Endothelial cell of umbilical vein (primary cell): ENCODE measurements around the gene GUK1. TPM values are rescaled to one million over a fixed set of nuclear protein-coding genes. Genes with fewer than 3 reads are reported as not detected.

Source experiments
- BruUV-seq: library from RNA; stranded (reverse); fragments of 400-500 nt; replicated peaks from 2 replicates; lab custom pipeline; 2021; lab: Mats Ljungman, UMichigan
- CTCF ChIA-PET: fragments of 300-600, 350-600 bp; sonication (Branson Sonifier 250); formaldehyde crosslinking; loops from one replicate; lab custom pipeline; 2021; ENCODE audit warnings: antibody characterized with exemption, inconsistent platforms; lab: Charles Lee
- POLR2A ChIA-PET: fragments of 300-600, 350-600 bp; sonication (Branson Sonifier 250); formaldehyde crosslinking; loops from one replicate; lab custom pipeline; 2021; ENCODE audit warnings: antibody characterized with exemption, inconsistent platforms; lab: Charles Lee
- DNase-seq: peaks from one replicate; pipeline ENCODE4 v3.0.0-alpha.2; 2011; ENCODE audit warnings: low read depth, low spot score
- FAIRE-seq: peaks from 2 replicates; lab custom pipeline; 2011; peaks lifted over from hg19 to GRCh38; lab: Jason Lieb, UNC
- H2AFZ ChIP-seq: 2 replicates; pipeline ENCODE4 v1.6.0; 2012; ENCODE audit warnings: low read depth, low read length, control low read depth, inconsistent platforms
- H3K27ac ChIP-seq: 2 replicates; pipeline ENCODE4 v1.5.1; 2011; ENCODE audit warnings: low read depth, mild to moderate bottlenecking, control low read depth, low read length, moderate library complexity; ENCODE audit not compliant: insufficient read depth
- H3K27me3 ChIP-seq, 2 experiments: 2 replicates each; pipeline versions ENCODE4 v1.6.0 to v1.6.1; 2011; ENCODE audit warnings: low read length in 2 of 2, mixed read lengths in 1 of 2; ENCODE audit not compliant: control insufficient read depth in 2 of 2, insufficient read depth in 2 of 2
- H3K36me3 ChIP-seq, 2 experiments: 2 replicates in 1 of 2; 3 replicates in 1 of 2; pipeline ENCODE4 v1.5.1; 2011; ENCODE audit warnings: low read length in 2 of 2, mild to moderate bottlenecking in 1 of 2, moderate library complexity in 1 of 2; ENCODE audit not compliant: control insufficient read depth in 2 of 2, insufficient read depth in 2 of 2; ENCODE audit errors: extremely low read depth in 1 of 2
- H3K4me1 ChIP-seq: 3 replicates; pipeline ENCODE4 v1.5.1; 2011; ENCODE audit warnings: mild to moderate bottlenecking, low read length; ENCODE audit not compliant: control insufficient read depth, insufficient read depth; ENCODE audit errors: extremely low read depth
- H3K4me2 ChIP-seq: 2 replicates; pipeline ENCODE4 v1.6.1; 2011; ENCODE audit warnings: low read length, control low read depth, mixed read lengths; ENCODE audit not compliant: insufficient read depth
- H3K4me3 ChIP-seq, 3 experiments: fragments of 200-600 bp in 1 of 3; sonication (generic), shearing (Covaris generic) in 1 of 3; replicated peaks in 1 of 3; 2 replicates each; pipeline ENCODE4 v1.5.1; 2011 to 2016; ENCODE audit warnings: control low read depth in 3 of 3, low read length in 3 of 3, mild to moderate bottlenecking in 2 of 3, inconsistent platforms in 1 of 3, low read depth in 1 of 3, moderate library complexity in 1 of 3; ENCODE audit not compliant: insufficient read depth in 1 of 3
- H3K79me2 ChIP-seq: 2 replicates; pipeline ENCODE4 v1.6.0; 2012; ENCODE audit warnings: low read length, inconsistent platforms; ENCODE audit not compliant: control insufficient read depth, insufficient read depth
- H3K9ac ChIP-seq: replicated peaks from 2 replicates; pipeline ENCODE3; 2011; ENCODE audit warnings: low read length, control low read depth; ENCODE audit not compliant: insufficient read depth; ENCODE audit errors: extremely low read depth
- H3K9me1 ChIP-seq: replicated peaks from 3 replicates; pipeline ENCODE4 v1.6.0; 2011; ENCODE audit warnings: mild to moderate bottlenecking, low read length; ENCODE audit not compliant: control insufficient read depth, insufficient read depth; ENCODE audit errors: extremely low read depth
- H3K9me3 ChIP-seq: replicated peaks from 2 replicates; pipeline ENCODE4 v1.5.1; 2012; ENCODE audit warnings: low read length, inconsistent platforms; ENCODE audit not compliant: control insufficient read depth, insufficient read depth
- H4K20me1 ChIP-seq: replicated peaks from 2 replicates; pipeline ENCODE3; 2011; ENCODE audit warnings: mild to moderate bottlenecking, low read length; ENCODE audit not compliant: control insufficient read depth, insufficient read depth; ENCODE audit errors: extremely low read depth
- EZH2 ChIP-seq: IDR thresholded peaks from 2 replicates; pipeline ENCODE4 v1.6.1; 2012; ENCODE audit warnings: borderline replicate concordance, low read depth, mild to moderate bottlenecking, moderate library complexity, low read length, inconsistent platforms; ENCODE audit not compliant: severe bottlenecking
- FOS ChIP-seq: IDR thresholded peaks from 2 replicates; pipeline ENCODE4 v1.6.1; 2011; ENCODE audit warnings: mild to moderate bottlenecking, low read length, moderate library complexity, borderline replicate concordance; ENCODE audit not compliant: insufficient read depth
- GATA2 ChIP-seq: IDR thresholded peaks from 2 replicates; pipeline ENCODE4 v1.7.0; 2011; ENCODE audit warnings: low read depth, mild to moderate bottlenecking, moderate library complexity, mixed read lengths, low read length; ENCODE audit not compliant: insufficient read length, insufficient read depth
- JUN ChIP-seq: IDR thresholded peaks from 2 replicates; pipeline ENCODE4 v1.6.1; 2011; ENCODE audit warnings: borderline replicate concordance, low read depth; ENCODE audit not compliant: insufficient read length, insufficient read depth
- MYC ChIP-seq: IDR thresholded peaks from one replicate; pipeline ENCODE4 v1.6.1; 2011; ENCODE audit warnings: mild to moderate bottlenecking, low read depth, low read length
- dilution Hi-C: fragments of 300-500 bp; cut with MboI; formaldehyde crosslinking; loops from one replicate; pipeline ENCODE4 v1.15.0; 2019; ENCODE audit warnings: low sequenced_read_pairs; ENCODE audit not compliant: extremely low pct_ligation_motif_present
- intact Hi-C: fragments of 100-400 bp; cut with micrococcal nuclease; formaldehyde crosslinking; loops from one replicate; pipeline ENCODE4 v1.10.0; 2022
- polyA plus RNA-seq, 4 experiments: library from polyadenylated mRNA; depleted of rRNA in 3 of 4; stranded (reverse) in 3 of 4; unstranded in 1 of 4; fragments of >200 nt; gene quantifications; 2 replicates each; pipeline versions ENCODE4 v1.2.1 to v1.2.3, GENCODE V29; 2011 to 2012; ENCODE audit warnings: missing spikeins in 1 of 4
- total RNA-seq: library from RNA; stranded (reverse); gene quantifications from 2 replicates; pipeline ENCODE4 v1.2.3, GENCODE V29; 2021
- TF ChIP-seq, protein P1 (sequence below): IDR thresholded peaks from 2 replicates; pipeline ENCODE4 v1.6.1; 2011; ENCODE audit not compliant: insufficient read depth, insufficient read length
- TF ChIP-seq, protein P2 (sequence below), 2 donors: IDR thresholded peaks; 1 replicate in 1 of 2; 2 replicates in 1 of 2; pipeline ENCODE4 v1.5.1; 2011; ENCODE audit warnings: low read length in 2 of 2, mild to moderate bottlenecking in 2 of 2, moderate library complexity in 2 of 2, control low read depth in 1 of 2, inconsistent platforms in 1 of 2, low read depth in 1 of 2; ENCODE audit not compliant: insufficient read depth in 1 of 2; ENCODE audit errors: extremely low read depth in 1 of 2

GUK1 gene
- total and polyA plus RNA-seq, 2 donors (not counting 3 experiments of a cell fraction or from before 2014, with no cell fraction given), result 239 to 742 TPM

DNA sequence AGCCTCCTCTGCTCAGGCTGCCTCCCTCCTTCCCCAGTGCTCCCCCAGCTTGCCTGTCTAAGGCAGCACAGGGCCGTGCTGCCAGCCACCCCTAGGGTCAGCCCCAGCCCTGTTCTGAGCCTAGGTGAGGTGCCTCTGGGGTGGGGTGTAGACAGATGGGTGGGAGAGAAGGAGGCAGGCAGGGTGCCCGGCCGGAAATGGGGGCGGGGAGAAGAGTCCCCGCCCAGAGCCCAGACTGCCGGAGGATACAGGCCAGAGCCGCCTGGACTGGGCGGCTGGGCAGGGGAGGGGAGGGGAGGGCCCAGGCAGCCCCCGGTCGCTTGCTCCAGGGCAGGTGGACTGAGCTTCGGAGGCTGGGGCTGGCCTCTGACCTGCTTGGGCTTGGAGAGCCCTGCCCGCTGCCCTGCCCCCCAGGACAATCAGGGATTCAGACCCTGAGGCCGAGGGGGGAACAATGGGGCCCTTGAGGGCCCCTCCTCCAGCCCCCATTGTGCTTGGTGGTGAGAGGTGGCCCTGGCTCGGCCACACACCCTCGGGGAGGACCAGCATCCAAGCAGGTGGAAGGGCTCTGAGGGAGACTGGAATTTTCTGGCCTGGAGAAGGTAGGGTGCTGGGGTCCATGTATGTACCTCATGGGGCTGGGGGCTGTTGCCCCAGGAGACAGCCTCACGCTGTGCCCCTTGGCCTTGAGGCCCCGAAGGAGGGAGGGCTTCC, 9.5 kb downstream of the GUK1 start, which contains the start of gene GJC2:
GJC2 (plus strand) TSS at position 525 of the 714 bp plus-strand sequence. CDS start 7,829 bp downstream, outside the sequence.
- DNase-seq (no peak), FAIRE-seq (peak; percentile 37)
- Histone ChIP-seq H4K20me1 (no peaks in the 10 kb centered on the region), H3K27me3 (no peaks in the 10 kb centered on the region), H3K9ac (no peak within 1 kb of the TSS), H3K4me3 (no peak within 1 kb of the TSS), H3K27ac (peak within 1 kb of the TSS; percentile 38), H3K9me1 (no peaks in the 10 kb centered on the region), H3K4me2 (peak within 1 kb of the TSS; percentile 14), H3K36me3 (peaks cover 0 to 16% of the 10 kb centered on the region in 2 experiments), H3K79me2 (peaks cover 26% of the 10 kb centered on the region), H3K9me3 (no peaks in the 10 kb centered on the region), H3K4me1 (peaks cover 16% of the 10 kb centered on the region), H2AFZ (no peak within 1 kb of the TSS)
- no TSS peak for BruUV-seq
- dilution Hi-C loops, result no loop called here
- TF ChIP-seq FOS (no peak), JUN (no peak), EZH2 (no peak), MYC (no peak), GATA2 (no peak)
- TF ChIP-seq, protein P1, sequence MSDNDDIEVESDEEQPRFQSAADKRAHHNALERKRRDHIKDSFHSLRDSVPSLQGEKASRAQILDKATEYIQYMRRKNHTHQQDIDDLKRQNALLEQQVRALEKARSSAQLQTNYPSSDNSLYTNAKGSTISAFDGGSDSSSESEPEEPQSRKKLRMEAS, result no peak
- TF ChIP-seq, protein P2, sequence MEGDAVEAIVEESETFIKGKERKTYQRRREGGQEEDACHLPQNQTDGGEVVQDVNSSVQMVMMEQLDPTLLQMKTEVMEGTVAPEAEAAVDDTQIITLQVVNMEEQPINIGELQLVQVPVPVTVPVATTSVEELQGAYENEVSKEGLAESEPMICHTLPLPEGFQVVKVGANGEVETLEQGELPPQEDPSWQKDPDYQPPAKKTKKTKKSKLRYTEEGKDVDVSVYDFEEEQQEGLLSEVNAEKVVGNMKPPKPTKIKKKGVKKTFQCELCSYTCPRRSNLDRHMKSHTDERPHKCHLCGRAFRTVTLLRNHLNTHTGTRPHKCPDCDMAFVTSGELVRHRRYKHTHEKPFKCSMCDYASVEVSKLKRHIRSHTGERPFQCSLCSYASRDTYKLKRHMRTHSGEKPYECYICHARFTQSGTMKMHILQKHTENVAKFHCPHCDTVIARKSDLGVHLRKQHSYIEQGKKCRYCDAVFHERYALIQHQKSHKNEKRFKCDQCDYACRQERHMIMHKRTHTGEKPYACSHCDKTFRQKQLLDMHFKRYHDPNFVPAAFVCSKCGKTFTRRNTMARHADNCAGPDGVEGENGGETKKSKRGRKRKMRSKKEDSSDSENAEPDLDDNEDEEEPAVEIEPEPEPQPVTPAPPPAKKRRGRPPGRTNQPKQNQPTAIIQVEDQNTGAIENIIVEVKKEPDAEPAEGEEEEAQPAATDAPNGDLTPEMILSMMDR (IDR thresholded peaks at IDR 0.05; ENCODE audit: extremely low read depth in 1 of 2, insufficient read depth in 1 of 2, low read depth in 1 of 2, low read length in 2 of 2), result no peak
- intact Hi-C loops, result no loop called here
- ChIA-PET POLR2A (interaction anchor here (0.6 to 1.3 kb wide), 2 partner anchors 9 to 470 kb away, joined by 3 to 4 read pairs; no protein-coding TSS in a partner anchor), CTCF (interaction anchor here (1.6 kb wide), 3 partner anchors 19 to 150 kb away, joined by 4 to 6 read pairs (median 5); no protein-coding TSS in a partner anchor)
